Measurements from ENCODE around the gene OR10H3.

DNA sequence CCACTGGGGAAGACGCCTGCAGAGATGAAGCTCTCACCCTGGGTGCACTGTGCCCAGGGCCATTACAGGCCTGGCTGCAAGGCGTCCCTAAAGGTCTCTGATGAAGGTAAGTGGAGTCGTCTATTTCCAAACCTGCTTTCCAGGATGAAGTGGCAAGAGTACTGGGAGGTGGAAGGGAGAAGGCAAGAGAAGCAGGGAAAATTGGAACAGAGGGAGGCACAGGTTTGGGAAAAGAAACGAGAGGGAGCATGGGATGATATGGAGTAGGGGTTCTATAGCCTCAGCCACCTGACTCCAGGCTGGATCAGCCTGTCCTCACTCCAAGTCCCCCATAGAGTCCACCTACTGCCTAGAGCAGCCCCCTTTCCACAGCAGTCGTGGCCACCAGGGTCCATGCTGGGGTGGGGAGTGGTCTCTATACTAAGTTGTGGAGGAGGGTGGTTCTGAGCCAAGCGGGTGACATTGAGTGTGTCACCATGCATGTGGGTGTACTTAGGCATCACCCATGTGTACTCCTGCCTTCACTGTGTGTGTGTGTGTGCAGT is 49.9 kb downstream of the OR10H3 start, which contains the start of gene OR10H5:
- TF ChIP-seq, protein P1, sequence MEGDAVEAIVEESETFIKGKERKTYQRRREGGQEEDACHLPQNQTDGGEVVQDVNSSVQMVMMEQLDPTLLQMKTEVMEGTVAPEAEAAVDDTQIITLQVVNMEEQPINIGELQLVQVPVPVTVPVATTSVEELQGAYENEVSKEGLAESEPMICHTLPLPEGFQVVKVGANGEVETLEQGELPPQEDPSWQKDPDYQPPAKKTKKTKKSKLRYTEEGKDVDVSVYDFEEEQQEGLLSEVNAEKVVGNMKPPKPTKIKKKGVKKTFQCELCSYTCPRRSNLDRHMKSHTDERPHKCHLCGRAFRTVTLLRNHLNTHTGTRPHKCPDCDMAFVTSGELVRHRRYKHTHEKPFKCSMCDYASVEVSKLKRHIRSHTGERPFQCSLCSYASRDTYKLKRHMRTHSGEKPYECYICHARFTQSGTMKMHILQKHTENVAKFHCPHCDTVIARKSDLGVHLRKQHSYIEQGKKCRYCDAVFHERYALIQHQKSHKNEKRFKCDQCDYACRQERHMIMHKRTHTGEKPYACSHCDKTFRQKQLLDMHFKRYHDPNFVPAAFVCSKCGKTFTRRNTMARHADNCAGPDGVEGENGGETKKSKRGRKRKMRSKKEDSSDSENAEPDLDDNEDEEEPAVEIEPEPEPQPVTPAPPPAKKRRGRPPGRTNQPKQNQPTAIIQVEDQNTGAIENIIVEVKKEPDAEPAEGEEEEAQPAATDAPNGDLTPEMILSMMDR (conservative IDR thresholded peaks at IDR 0.05): no peak
- no peak for TF ChIP-seq ZFX (IDR thresholded peaks at IDR 0.05)
